ENCODE data around the gene TEDC1.
"Not testable (repeated sequence)": the region's sequence is repeated elsewhere in the genome, so short reads cannot be mapped to it uniquely, and the experiment has no call there.

TEDC1 gene

DNA sequence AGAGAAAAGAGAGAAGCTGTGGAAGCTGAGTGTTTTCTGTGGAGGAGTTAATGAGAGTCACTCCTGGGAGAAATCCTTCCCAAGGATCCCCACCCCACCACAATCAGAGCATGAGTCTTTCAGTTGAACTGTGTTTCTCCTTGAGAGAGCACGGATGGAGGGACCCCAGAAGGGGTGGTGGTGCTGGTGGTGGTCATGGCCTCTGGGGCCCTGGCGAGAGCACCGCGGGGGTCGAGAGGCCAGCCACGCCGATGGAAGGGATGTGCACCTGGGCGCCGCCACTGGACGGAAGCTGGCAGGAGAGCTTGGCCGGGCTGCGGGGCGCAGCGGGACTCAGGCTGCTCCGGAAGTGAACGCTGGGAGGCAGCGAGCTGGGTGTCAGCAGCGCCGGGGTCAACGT, 55.4 kb downstream of the TEDC1 start:
- DNase-seq; in situ Hi-C loops (cut with HindIII; ENCODE audit: low pct_ligation_motif_present, low pct_unique_long_range_greater_than_20kb, low sequenced_read_pairs): not testable (repeated sequence)

DNA sequence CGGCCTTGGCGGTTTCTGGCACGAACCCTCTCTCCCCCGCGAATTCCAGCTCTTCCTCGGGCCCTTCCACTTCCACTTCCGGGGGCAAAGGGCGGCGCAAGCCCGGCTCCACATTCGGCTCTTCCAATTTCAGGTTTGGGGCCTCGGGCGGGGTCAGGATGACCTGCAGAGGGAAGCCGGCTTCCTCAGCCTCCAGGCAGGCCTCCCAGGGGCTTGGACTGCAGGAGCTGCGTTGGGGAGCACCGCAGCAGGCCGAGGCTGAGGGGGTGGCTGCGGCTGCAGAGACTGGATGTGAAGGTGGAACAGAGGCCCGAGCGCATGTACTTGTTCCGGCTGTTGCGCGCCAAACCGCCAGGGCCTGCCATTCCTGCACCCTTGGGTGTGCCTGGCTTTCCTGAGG, 56.0 kb downstream of the TEDC1 start:
- in situ Hi-C loops (cut with HindIII; ENCODE audit: low pct_ligation_motif_present, low pct_unique_long_range_greater_than_20kb, low sequenced_read_pairs); DNase-seq: not testable (repeated sequence)

DNA sequence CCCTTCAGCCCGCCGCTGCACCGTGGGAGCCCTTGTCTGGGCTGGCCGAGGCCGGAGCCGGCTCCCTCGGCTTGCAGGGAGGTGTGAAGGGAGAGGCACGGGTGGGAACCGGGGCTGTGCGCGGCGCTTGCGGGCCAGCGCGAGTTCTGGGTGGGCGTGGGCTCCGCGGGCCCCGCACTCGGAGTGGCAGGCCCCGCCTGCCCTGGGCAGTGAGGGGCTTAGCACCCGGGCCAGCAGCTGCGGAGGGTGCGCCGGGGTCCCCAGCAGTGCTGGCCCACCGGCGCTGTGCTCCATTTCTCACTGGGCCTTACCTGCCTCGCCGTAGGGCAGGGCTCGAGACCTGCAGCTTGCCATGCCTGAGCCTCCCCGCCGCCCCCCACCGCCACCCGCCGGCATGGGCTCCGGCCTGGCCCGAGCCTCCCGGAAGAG, 56.7 kb downstream of the TEDC1 start:
- DNase-seq: no peak
- in situ Hi-C loops (cut with HindIII; ENCODE audit: low pct_ligation_motif_present, low pct_unique_long_range_greater_than_20kb, low sequenced_read_pairs): no loop called here

All from ACHN (cell line).